HG03280 (cell line): ENCODE data around the gene PTRH1.
"Not testable (repeated sequence)": the region's sequence is repeated elsewhere in the genome, so short reads cannot be mapped to it uniquely, and the experiment has no call there.

Source experiments
- ATAC-seq: cut with Tn5 transposase; IDR thresholded peaks from one replicate; pipeline ENCODE4 v1.9.1; 2021; ENCODE audit warnings: mild to moderate bottlenecking, moderate library complexity; ENCODE audit not compliant: unreplicated experiment

PTRH1 gene, protein sequence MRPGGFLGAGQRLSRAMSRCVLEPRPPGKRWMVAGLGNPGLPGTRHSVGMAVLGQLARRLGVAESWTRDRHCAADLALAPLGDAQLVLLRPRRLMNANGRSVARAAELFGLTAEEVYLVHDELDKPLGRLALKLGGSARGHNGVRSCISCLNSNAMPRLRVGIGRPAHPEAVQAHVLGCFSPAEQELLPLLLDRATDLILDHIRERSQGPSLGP

DNA sequence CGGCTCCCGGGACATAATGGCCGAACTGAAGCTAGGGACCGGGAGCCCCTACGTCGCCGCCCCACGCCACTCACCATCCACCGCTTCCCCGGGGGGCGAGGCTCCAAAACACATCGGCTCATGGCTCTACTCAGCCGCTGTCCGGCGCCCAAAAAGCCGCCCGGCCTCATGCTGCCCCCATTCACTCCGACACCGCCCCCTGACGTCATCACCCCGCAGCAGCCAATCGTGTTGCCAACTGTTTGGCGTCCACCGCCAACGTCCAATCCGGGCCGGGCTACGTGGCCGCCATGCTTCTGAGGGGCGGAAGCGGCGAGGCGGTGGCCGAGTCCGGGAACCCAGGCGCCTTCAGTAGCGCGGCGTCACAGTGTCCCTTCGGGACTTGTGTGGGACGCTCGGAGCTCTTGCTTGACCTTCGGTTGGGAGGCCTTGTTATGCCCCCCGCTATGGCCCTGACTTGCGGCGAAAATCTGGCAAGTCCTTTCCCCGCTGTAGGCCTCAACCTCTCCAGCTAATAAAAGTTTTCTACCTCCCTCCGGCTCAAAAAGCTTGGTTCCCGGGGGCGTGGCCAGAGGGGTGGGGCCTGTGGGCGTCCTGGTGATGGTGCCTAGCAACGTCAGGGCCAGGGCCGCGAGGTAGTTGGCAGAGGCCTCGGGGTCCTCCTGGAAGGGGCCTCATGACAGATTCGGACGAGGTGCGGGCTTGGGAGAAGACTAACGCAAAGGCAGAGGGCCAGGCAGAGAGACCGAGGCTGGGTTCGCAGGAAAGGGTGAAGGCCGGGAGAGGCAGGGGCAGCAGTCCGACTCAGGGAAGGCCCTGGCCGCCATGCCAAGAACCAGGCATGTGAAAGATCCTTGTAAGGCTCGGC, at the start of gene PTRH1, which contains the start of gene TTC16:
PTRH1 (minus strand) TSS at position 194 of the 868 bp plus-strand sequence; CDS start at position 170, 24 bp downstream.
TTC16 (plus strand) TSS at position 610 of the 868 bp plus-strand sequence; CDS start at position 677, 67 bp downstream.
- ATAC-seq: peak; percentile 94

DNA sequence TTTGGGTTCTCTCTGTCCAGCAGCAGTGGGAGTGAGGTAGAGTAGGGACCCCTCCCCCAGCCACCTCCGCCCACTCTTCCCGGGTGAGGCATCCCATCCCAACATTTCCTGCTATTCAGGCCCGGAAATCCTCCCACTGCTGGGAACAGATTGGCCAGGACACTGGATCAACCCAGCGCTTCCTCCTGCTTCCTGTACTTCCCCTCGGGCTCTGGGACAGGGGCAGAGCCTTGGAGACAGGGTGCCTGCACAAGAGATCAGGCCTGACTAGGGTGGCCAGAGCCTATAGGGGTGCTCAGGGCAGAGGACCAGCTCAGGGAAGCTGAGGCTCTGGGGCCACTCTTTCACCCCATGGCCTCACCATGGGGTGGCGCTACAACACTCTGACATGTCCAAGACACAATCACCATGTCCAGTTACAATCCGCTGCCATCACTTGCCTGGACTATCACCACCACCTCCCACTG, 48.5 kb upstream of the PTRH1 start:
- ATAC-seq: no peak

DNA sequence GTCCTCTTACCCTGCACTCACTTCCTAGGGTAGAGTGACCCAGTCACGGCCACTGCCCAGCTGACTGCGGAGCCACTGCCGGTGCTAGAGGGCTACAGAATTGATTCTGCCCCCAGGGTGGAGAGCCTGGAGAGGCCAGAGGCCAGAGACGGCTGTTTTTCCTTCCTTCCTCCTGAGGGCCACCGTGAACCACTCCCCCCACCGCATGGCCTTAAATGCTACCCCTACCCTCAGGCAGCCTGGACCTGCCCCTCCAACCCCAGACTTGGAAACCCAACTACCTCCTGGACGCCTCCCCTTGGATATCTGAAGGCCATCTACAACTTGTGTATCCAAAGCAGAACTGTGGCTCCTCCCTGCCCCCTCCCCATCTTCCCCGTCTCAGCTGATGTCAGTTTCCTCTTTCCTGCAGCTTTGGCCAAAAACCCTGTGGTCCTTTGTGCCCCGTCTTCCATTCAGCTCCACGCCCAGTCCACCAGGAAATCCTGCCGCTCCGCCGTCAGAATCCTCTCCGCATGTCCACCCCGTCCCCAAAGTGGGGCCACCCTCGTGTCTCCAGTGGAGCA, 46.7 kb upstream of the PTRH1 start:
- ATAC-seq: no peak

DNA sequence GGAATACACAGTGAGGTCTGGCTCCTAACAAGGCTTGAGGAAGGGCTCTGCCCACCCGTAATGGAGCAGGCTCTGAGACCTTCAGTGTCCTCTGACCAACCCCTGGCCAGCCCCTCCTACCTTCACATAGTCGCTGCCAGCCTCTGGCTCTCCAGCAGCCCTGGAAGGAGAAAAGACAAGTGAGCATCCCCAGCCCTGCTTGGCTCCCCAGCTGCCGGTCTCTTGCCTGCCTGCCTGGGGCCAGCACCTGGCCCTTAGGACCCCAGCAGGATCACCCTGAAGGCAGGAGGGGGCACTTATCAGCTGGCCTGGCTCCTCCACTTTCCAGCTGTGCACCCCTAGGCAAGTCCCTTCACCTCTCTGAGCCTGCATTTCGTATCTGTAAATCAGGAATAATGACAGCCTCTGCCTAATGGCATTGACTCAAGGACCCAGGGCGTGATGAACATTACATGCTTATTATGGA, 46.1 kb upstream of the PTRH1 start:
- no peak for ATAC-seq

DNA sequence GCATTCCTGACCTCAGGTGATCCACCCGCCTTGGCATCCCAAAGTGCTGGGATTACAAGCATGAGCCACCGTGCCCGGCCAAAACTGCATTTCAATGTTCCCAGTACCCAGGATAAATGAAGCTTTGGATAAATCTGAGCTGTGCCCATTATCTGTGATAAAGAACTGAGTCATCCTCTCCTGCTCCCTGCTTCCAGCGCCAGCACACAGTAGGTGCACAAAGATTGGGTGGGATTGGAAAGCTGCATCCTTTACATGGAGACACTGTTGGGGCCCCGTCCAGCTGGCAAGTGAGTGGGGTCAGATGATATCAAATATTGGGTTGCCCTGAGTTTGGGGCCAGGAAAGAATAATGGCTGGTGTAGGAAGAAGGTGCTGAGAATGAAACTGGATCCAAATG, 45.6 kb upstream of the PTRH1 start:
- ATAC-seq: no peak

DNA sequence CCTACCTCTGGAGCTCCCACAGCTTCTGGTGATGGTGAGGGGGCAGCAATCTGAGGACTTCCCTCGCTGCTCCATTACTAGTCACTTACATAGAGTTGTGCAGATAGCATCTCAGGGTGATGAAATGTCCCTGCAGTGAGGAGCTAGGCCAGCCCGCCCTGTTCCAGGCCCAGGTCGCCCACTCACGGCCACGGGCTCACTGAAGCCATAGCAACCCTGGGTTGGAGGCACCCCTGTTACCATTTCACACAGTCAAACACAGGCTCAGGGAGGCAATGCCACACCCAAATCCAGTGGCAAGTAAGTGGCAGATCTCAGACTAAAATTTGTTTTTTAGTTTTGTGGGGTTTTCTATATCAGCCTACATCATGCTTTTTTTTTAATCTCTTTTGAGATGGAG, 43.4 kb upstream of the PTRH1 start:
- ATAC-seq: no peak

DNA sequence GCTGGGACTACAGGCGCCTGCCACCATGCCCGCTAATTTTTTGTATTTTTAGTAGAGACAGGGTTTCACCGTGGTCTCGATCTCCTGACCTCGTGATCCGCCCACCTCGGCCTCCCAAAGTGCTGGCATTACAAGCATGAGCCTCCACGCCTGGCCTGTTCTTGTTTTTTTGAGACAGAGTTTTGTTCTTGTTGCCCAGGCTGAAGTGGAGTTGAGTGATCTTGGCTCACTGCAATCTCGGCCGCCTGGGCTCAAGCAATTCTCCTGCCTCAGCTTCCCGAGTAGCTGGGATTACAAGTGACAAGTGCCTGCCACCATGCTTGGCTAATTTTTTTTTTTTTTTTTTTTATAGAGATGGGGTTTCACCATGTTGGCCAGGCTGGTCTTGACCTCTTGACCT, 41.3 kb upstream of the PTRH1 start:
- not testable (repeated sequence) for ATAC-seq

DNA sequence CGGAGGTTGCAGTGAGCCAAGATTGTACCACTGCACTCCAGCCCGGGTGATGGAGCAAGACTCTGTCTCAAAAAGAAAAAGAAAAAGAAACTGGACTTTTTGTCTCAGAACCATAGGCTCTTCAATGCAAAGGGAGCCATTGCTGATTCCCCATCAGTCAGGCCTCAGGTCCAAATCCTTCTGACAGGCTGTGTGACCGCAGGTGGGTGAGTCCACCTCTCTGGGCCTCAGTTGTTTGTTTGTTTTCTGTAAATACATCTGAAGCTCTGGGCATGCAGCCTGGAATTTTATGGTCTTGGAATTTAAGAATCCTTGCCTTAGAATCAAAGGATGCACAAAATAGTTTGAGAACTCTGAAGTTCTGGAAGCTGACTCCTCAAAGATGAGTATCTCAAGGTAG, 40.8 kb upstream of the PTRH1 start:
- ATAC-seq: no peak

DNA sequence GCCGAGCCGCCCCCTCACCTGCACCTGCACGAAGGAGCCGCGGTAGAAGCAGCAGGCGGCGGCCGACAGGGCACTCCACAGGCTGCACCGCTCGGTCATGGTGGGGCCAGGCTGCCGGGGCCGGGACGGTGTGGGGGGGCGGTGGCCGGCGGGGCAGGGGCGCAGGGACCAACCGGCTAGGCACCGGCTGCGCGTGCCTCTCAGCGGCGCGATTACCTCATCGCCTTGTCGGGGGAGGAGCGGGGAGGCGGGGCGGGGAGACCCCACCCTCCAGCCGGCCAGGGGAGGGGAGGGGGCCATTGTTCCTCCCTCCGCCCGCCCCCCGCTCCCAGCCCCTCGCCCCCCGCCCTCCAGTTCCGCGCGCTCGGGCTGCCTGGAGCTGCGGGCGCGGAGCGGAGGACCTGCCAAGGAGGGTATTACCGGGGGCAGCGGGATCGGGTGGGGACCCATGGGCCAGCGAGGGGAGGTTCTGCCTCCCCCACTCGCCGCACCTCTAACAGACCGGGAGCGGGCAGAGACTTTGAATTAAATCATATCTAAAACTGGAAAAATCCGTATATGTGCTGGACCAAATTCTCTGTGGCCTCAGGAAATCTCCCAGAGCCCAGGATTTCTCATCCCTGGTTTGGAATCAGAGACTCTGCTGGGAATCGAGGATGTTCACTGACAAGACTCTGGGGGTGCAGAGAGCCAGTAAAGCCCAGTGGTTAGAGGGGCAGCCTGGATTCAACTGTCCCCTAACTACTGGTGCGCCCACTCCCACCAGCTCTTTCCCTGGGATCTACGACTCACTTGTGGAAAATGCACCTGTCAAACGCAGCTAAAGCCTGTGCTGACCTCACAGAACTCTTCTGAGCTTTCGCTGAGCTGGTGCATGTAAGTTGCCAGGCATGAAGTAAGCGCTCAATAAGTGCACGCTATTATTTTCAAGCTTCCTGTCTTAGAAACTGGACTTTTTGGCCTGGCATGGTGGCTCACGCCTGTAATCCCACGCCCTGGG, 39.9 kb upstream of the PTRH1 start:
- ATAC-seq: no peak

DNA sequence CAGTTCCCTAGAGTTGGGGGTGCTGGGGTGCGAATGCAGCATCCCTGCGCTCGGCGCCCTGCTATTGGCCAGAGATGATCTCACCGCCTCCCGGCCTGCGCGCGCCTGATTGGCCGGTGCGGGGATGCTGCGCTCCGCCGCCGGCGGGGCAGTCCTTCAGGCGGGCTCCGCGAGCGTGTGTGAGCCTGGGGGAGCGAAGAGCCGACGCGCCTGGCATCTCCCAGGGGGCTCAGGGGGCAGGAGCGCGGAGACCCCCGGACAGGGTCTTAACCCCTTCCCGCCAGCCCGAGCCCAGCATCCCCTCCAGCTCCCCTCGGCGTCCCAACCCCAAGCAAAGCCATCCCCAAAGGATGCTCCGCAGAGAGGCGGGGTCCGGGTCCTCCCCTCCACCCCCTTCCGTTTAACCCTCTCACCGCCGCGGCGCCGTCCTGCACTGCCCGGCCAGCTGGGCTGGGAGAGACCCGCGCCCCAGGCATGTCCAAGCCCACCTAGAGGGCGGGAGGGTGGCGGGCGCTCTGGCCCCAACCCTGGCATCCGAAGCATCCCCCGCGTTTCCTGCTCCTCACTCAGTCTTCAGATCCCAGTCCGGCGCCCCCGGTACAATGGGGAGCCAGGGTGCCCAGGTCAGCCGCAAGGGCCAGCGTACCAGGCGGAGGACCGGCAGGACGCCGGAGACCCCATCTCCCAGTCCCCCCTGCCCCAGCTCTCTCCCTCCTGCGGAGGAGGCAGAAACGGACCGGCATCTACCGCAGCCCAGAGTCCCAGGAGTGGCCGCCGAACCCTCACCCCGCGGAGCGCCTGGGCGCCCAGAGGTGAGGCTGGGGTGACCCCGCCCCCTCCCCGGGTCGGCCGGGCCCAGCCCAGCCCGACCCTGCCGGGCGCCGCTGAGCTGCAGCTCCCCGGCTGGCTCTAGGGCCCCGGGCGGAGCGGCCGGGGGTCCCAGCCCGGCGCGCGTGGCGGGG, 38.9 kb upstream of the PTRH1 start:
- no peak for ATAC-seq

DNA sequence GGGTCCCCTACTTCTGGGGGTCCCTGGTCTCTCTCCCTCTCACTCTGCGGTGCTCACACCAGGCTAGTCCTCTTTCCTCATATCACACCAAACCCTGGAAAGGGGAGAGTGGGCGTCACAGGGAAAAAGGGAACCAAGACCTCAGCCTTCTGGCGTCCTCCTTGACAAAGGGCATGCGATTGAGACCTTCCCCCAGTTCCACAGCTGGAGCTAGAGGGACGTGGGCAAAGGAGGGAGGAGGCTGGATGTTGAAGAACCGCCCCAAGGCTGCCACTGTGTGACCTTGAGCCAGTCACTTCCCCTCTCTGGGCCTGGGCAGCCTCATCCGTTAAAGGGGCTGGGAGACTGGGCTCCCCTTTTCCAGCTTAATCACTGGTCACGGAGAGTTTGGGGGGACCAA, 38.2 kb upstream of the PTRH1 start:
- ATAC-seq: no peak

DNA sequence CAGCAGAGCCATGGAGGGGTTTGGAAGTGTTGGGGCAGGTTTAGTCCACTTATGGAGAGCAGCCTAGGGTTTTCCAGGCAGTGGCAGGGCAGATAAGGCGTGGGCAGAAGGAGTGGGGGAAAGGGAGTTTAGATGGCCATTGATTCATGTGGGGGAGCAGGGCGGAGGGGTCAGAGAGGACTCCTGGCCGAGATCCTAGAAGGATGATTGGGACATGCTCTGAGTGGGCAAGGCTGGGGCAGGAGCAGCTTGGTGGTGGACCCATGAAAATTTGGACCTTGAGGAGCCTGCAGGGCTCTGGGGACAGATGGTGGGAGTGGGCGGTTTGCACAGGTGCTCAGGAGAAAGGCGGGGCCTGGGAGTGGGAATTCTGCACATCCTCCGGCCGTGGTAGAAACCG, 37.7 kb upstream of the PTRH1 start:
- ATAC-seq: no peak

DNA sequence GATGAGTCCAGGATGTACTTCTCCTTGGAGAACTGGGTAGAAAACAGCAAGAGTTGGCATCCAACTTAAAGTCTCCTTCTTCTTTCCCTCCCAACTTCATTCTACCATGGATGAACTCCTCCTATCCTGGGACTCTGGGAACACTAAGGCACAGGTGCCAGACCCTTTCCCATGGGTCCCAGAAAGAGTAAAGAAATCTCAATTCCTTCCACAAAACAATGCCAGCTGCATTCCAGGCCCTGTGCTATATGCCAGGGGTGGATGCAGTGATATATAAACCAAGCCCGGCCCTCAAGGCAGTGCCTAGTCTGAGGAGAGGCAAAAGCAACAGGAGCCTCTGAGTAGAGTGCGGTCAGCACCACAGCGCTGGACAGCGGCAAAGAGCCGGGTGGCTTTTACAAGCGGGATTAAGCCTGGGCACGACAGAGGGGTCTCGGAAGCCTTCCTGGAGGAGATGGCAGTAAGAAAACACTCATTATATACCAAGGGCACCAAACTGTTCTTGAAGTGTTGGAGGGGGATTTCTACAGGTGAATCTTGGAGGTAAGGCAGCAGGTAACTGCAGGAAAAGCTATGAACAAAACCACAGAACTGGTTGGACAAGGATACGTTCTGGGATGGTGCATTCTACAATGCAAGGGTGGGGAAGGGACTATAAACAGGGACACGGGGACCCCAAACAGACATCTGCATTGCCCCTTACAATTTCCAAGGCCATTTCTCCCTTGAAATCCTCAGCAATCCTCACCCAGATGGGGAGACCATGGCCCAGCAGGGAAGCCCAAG, 36.0 kb upstream of the PTRH1 start:
- ATAC-seq: no peak

DNA sequence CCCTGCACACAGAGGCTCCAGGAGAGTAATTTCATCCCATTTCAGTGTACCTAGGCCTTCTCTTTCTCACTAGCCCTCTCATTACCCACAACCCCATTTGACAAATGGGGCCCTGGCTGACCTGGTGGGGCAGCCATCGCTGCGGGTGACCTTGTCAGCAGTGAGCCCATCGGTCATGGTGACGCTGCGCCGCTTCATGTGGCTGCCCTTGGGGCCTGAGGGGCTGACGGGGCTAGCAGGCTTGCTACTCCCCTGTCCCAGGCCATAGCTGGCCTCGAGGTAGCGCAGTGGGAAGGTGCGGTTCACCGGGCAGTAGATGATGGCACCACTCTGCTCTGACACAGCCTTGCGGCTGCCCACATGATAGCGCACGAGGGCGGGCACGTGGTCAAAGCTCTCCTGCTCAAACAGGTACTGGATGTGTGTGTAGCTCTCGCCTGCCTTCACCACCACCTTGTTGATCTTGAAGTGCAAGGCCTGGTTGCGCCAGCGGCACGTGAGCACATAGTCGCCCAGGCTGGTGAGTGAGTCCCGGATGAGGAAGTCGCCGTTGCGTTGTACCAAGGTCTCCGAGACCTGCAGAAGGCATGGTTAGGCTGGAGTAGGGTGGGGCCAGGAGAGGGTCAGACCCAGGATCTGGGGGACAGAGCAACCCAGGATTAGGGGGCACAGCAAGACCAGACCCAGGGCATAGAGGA, 33.8 kb upstream of the PTRH1 start:
- ATAC-seq: no peak

DNA sequence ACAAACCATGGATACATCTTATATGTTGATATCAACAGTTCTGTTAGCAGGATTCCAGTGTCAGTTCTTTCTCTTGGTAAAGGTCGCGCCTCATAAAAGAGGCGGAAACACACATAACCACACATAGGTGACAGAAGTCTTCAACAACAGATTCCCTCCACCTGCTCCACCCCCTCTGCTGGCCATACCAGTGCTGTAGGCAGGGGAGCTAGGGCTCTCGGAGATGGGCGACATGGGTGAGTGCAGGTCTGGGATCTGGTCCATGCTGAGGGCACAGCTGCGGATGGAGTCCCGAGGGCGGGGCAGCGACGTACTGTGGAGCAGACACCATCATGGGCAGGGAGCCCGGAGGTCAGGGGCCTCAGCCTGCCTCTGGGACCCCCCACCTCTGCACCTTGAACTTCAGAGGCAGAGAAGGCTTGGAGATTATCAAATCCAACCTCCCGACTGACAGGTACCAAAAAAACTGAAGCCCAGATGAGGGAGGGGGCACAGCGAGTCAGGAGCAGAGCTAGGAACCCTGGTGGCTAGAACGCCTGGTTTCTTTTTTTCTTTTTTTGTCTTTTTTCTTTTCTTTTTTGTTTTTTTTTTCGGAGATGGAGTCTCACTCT, 31.6 kb upstream of the PTRH1 start:
- ATAC-seq: no peak

DNA sequence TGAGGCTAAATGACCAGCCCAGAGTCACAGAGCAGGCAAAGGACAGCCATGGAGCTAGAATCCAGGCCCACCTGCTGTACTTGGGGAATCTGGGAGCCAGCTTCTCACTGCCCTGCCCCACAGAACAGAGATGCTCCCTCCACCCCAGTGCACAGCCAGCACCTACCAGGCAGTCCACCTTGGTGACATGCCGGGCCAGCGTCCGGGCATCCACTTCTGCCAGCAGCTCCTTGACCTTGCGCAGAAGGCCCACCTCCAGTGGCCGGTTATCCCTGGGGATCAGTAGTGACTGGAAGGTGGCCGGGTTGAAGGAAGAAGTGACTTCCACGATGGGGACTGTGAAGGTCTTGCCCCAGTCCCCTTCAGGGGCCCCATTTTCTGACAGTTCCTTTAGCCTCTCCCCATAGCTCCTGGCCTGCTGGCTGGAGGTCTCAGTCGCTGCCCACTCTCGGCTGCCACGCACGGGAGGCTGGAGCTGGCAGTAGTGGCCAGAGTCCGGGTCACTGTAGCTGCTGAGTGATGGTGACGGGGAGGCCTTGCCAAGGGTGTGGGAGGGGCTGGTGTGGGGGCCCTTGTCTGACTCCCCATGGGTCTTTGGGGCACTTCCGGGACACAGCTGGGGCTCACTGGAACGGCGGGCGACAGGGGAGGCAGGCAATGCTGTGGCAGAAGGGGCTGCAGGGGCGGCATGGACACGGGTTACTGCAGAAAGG, 29.1 kb upstream of the PTRH1 start:
- no peak for ATAC-seq
